ENCODE results near the gene ZBTB20. TPM values are rescaled to one million over a fixed set of nuclear protein-coding genes. Genes with fewer than 3 reads are reported as not detected.

Gene ZBTB20
- total RNA-seq, 4 donors from 2014 or later = 4.1 to 41.8 (median 11.6) TPM

GRCh38 chr3:114510201-114510600 is 636.9 kb downstream of the ZBTB20 start:
- intact Hi-C loops (cut with DNase I) = no loop called here
- H3K27me3 ChIP-seq = no peaks in the 10 kb centered on the region
- TF ChIP-seq CTCF (IDR thresholded peaks at IDR 0.05) (no peak), POLR2A (IDR thresholded peaks at IDR 0.05) (no peak)
- WGBS, 2 donors = 81 to 88% methylated on average over 2 of the region's 2 CpGs
- H3K9me3 ChIP-seq = no peaks in the 10 kb centered on the region
- H3K36me3 ChIP-seq = no peaks in the 10 kb centered on the region
- H3K4me1 ChIP-seq = peaks cover 0 to 17% (median 0%) of the 10 kb centered on the region in 3 donors
- H3K4me3 ChIP-seq = no peak overlapping the region
- no peak for DNase-seq
- H3K27ac ChIP-seq = no peak overlapping the region

DNA sequence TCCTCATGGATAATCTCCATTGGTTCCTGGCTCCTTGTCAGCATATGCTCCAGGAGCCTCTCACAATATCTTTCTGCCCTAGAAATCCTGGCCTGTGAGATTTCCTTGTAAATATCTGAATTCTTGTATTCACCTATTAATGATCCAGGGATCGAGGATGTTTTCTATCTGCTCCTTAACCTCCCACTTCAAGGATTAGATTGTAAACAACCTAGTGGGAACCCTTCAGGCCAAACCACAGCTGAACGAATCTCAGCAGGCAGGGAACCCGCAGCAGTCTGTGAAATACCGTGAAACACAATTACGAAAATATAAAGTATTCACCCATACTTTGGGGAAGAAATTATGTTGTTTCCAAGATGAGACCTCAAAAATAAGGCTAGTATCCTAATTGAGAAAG is 637.3 kb downstream of the ZBTB20 start:
- intact Hi-C loops (cut with DNase I) = no loop called here

GRCh38 chr3:114508976-114509375 is 638.1 kb downstream of the ZBTB20 start:
- no peaks in the 10 kb centered on the region for H3K9me3 ChIP-seq
- TF ChIP-seq CTCF (IDR thresholded peaks at IDR 0.05) (no peak), POLR2A (IDR thresholded peaks at IDR 0.05) (no peak)
- no peak overlapping the region for H3K4me3 ChIP-seq
- H3K27me3 ChIP-seq = no peaks in the 10 kb centered on the region
- intact Hi-C loops (cut with DNase I) = no loop called here
- H3K4me1 ChIP-seq = peaks cover 0 to 17% (median 0%) of the 10 kb centered on the region in 3 donors
- DNase-seq = no peak
- H3K36me3 ChIP-seq = no peaks in the 10 kb centered on the region
- 86 to 100% methylated on average over 1 of the region's 1 CpG for WGBS, 2 donors
- H3K27ac ChIP-seq = no peak overlapping the region

More for the DNA sequence above, 637.3 kb downstream of the ZBTB20 start:
- Histone ChIP-seq H3K27ac (no peak overlapping the region), H3K4me3 (no peak overlapping the region), H3K4me1 (peaks cover 0 to 17% (median 0%) of the 10 kb centered on the region in 3 donors), H3K9me3 (no peaks in the 10 kb centered on the region), H3K36me3 (no peaks in the 10 kb centered on the region), H3K27me3 (no peaks in the 10 kb centered on the region)
- 80 to 84% methylated on average over 5 of the region's 5 CpGs for WGBS, 2 donors
- no peak for DNase-seq
- TF ChIP-seq POLR2A (IDR thresholded peaks at IDR 0.05) = no peak
- TF ChIP-seq CTCF (IDR thresholded peaks at IDR 0.05) = no peak

- DNase-seq = no peak
- intact Hi-C loops (cut with DNase I) = no loop called here
- no peaks in the 10 kb centered on the region for H3K27me3 ChIP-seq
- H3K27ac ChIP-seq = no peak overlapping the region
- no peaks in the 10 kb centered on the region for H3K9me3 ChIP-seq
- no peak overlapping the region for H3K4me3 ChIP-seq
- WGBS, 2 donors = 81 to 100% methylated on average over 1 of the region's 1 CpG
- H3K4me1 ChIP-seq = peaks cover 0 to 17% (median 0%) of the 10 kb centered on the region in 3 donors
- TF ChIP-seq CTCF (IDR thresholded peaks at IDR 0.05) (no peak), POLR2A (IDR thresholded peaks at IDR 0.05) (no peak)
- no peaks in the 10 kb centered on the region for H3K36me3 ChIP-seq
These were observed 638.9 kb downstream of the ZBTB20 start for GRCh38 chr3:114508208-114508607.

- no peak for TF ChIP-seq POLR2A (IDR thresholded peaks at IDR 0.05)
- no peak for TF ChIP-seq CTCF (IDR thresholded peaks at IDR 0.05)
- H3K27me3 ChIP-seq = no peaks in the 10 kb centered on the region
- WGBS, 2 donors = 61 to 67% methylated on average over 6 of the region's 6 CpGs
- peaks cover 0 to 17% (median 0%) of the 10 kb centered on the region in 3 donors for H3K4me1 ChIP-seq
- intact Hi-C loops (cut with DNase I) = no loop called here
- DNase-seq = no peak
- H3K9me3 ChIP-seq = no peaks in the 10 kb centered on the region
- no peaks in the 10 kb centered on the region for H3K36me3 ChIP-seq
- H3K4me3 ChIP-seq = no peak overlapping the region
- no peak overlapping the region for H3K27ac ChIP-seq
These were observed 640.3 kb downstream of the ZBTB20 start for GRCh38 chr3:114506591-114507300.
